GM12873 (cell line): Measurements from ENCODE around the gene CUL7.

ENCODE experiments used
- CTCF ChIP-seq: IDR thresholded peaks from 2 replicates; pipeline ENCODE4 v1.5.1; 2012; ENCODE audit warnings: low read depth, mild to moderate bottlenecking, moderate library complexity, low read length, control low read depth; ENCODE audit not compliant: insufficient read depth; ENCODE audit errors: missing control alignments

Gene CUL7

GRCh38 chr6:43038727-43039126, 14.9 kb downstream of the CUL7 start:
- TF ChIP-seq CTCF = no peak

GRCh38 chr6:43037706-43038105, 15.9 kb downstream of the CUL7 start:
- no peak for TF ChIP-seq CTCF

- no peak for TF ChIP-seq CTCF
These were observed 16.5 kb downstream of the CUL7 start for GRCh38 chr6:43037197-43037596.

- TF ChIP-seq CTCF = no peak
These were observed 16.9 kb downstream of the CUL7 start for GRCh38 chr6:43036712-43037111.

- TF ChIP-seq CTCF = no peak
These were observed 18.0 kb downstream of the CUL7 start for GRCh38 chr6:43035495-43036194.

GRCh38 chr6:43034190-43034525, 19.5 kb downstream of the CUL7 start:
- no peak for TF ChIP-seq CTCF

- no peak for TF ChIP-seq CTCF
These were observed 20.0 kb downstream of the CUL7 start for GRCh38 chr6:43033496-43034189.
